IMR-90 (cell line): Measurements from ENCODE around the gene ATG7. TPM values are rescaled to one million over a fixed set of nuclear protein-coding genes. Genes with fewer than 3 reads are reported as not detected.

Source experiments
- ATAC-seq: fragments of 200-7000 bp; cut with Tn5 transposase; 2 replicates; pipeline ENCODE4 v1.9.1; 2020; ENCODE audit warnings: low read depth, mild to moderate bottlenecking, moderate library complexity
- BruUV-seq: library from RNA; stranded (reverse); fragments of 400-500 nt; replicated peaks from 2 replicates; lab custom pipeline; 2021; lab: Mats Ljungman, UMichigan
- CTCF ChIA-PET: fragments of 300-600 bp; formaldehyde crosslinking; extraction: SDS; loops from one replicate; lab custom pipeline; 2021; ENCODE audit warnings: antibody characterized with exemption; lab: Yijun Ruan, JAX
- POLR2A ChIA-PET: fragments of 300-600 bp; sonication (Branson Sonifier 250); formaldehyde crosslinking; loops from one replicate; lab custom pipeline; 2022; ENCODE audit warnings: antibody characterized with exemption; ENCODE audit not compliant: unreplicated experiment; lab: Charles Lee
- DNase-seq: peaks from one replicate; pipeline ENCODE4 v3.0.0; 2013
- H2AFZ ChIP-seq: replicated peaks from 2 replicates; pipeline ENCODE3; 2013; ENCODE audit warnings: low read length, mild to moderate bottlenecking; ENCODE audit not compliant: poor library complexity
- H2AK5ac ChIP-seq: 2 replicates; pipeline ENCODE4 v1.6.1; 2013; ENCODE audit warnings: low read depth, low read length, inconsistent platforms
- H2AK9ac ChIP-seq: replicated peaks from 2 replicates; pipeline ENCODE3; 2013; ENCODE audit warnings: mild to moderate bottlenecking, low read depth, low read length, moderate library complexity; ENCODE audit not compliant: poor library complexity
- H2BK120ac ChIP-seq: 2 replicates; pipeline ENCODE4 v1.6.1; 2013; ENCODE audit warnings: low read depth, low read length, inconsistent platforms
- H2BK15ac ChIP-seq: 3 replicates; pipeline ENCODE4 v1.6.1; 2013; ENCODE audit warnings: low read depth, low read length, inconsistent platforms
- H2BK20ac ChIP-seq: 2 replicates; pipeline ENCODE4 v1.6.1; 2013; ENCODE audit warnings: low read depth, mild to moderate bottlenecking, inconsistent platforms, low read length, moderate library complexity
- H2BK5ac ChIP-seq: 2 replicates; pipeline ENCODE4 v1.6.1; 2013; ENCODE audit warnings: mild to moderate bottlenecking, low read depth, low read length, inconsistent platforms; ENCODE audit not compliant: poor library complexity, severe bottlenecking
- H3K14ac ChIP-seq: replicated peaks from 2 replicates; pipeline ENCODE4 v1.6.1; 2013; ENCODE audit warnings: low read depth, low read length, inconsistent platforms
- H3K18ac ChIP-seq: 2 replicates; pipeline ENCODE4 v1.6.1; 2013; ENCODE audit warnings: low read depth, low read length, control low read depth
- H3K23ac ChIP-seq: 2 replicates; pipeline ENCODE4 v1.6.1; 2013; ENCODE audit warnings: low read depth, low read length, inconsistent platforms
- H3K27ac ChIP-seq: 2 replicates; pipeline ENCODE4 v1.5.1; 2013; ENCODE audit warnings: mild to moderate bottlenecking, control low read depth, low read length; ENCODE audit not compliant: insufficient read depth
- H3K27me3 ChIP-seq: 2 replicates; pipeline ENCODE4 v1.6.1; 2013; ENCODE audit warnings: low read length; ENCODE audit not compliant: control insufficient read depth, insufficient read depth
- H3K36me3 ChIP-seq: 2 replicates; pipeline ENCODE4 v1.6.1; 2013; ENCODE audit warnings: low read length, mixed read lengths; ENCODE audit not compliant: control insufficient read depth, insufficient read depth
- H3K4ac ChIP-seq: 2 replicates; pipeline ENCODE4 v1.6.1; 2013; ENCODE audit warnings: low read depth, low read length, inconsistent platforms
- H3K4me1 ChIP-seq: 2 replicates; pipeline ENCODE4 v1.6.1; 2013; ENCODE audit warnings: low read length, mixed read lengths; ENCODE audit not compliant: control insufficient read depth, insufficient read depth
- H3K4me2 ChIP-seq: 2 replicates; pipeline ENCODE4 v1.6.1; 2013; ENCODE audit warnings: low read depth, mild to moderate bottlenecking, control low read depth, low read length, moderate library complexity
- H3K4me3 ChIP-seq: 2 replicates; pipeline ENCODE4 v1.5.1; 2013; ENCODE audit warnings: low read depth, mild to moderate bottlenecking, control low read depth, low read length, moderate library complexity; ENCODE audit not compliant: insufficient read depth
- H3K56ac ChIP-seq: 2 replicates; pipeline ENCODE4 v1.6.1; 2013; ENCODE audit warnings: low read length, inconsistent platforms; ENCODE audit not compliant: insufficient read depth; ENCODE audit errors: extremely low read depth
- H3K79me1 ChIP-seq, 2 experiments: 2 replicates each; pipeline ENCODE4 v1.6.1; 2013; ENCODE audit warnings: low read length in 2 of 2, inconsistent platforms in 1 of 2, low read depth in 1 of 2
- H3K9ac ChIP-seq: 2 replicates; pipeline ENCODE4 v1.6.1; 2013; ENCODE audit warnings: low read depth, low read length, control low read depth
- H3K9me1 ChIP-seq: 2 replicates; pipeline ENCODE4 v1.6.1; 2013; ENCODE audit warnings: low read length, inconsistent platforms; ENCODE audit not compliant: insufficient read depth
- H3K9me3 ChIP-seq: 2 replicates; pipeline ENCODE4 v1.6.1; 2013; ENCODE audit warnings: low read length; ENCODE audit not compliant: control insufficient read depth, insufficient read depth
- H4K20me1 ChIP-seq: 2 replicates; pipeline ENCODE4 v1.6.1; 2013; ENCODE audit warnings: low read length, inconsistent platforms; ENCODE audit not compliant: insufficient read depth
- H4K5ac ChIP-seq: 2 replicates; pipeline ENCODE4 v1.6.1; 2013; ENCODE audit warnings: mild to moderate bottlenecking, low read depth, low read length, control low read depth
- H4K8ac ChIP-seq, 2 experiments: 2 replicates each; pipeline ENCODE4 v1.6.1; 2013; ENCODE audit warnings: low read depth in 2 of 2, low read length in 2 of 2, control low read depth in 1 of 2, inconsistent platforms in 1 of 2
- H4K91ac ChIP-seq: 2 replicates; pipeline ENCODE4 v1.6.1; 2013; ENCODE audit warnings: low read depth, low read length, inconsistent platforms; ENCODE audit not compliant: insufficient read depth
- CHD1 ChIP-seq: IDR thresholded peaks from 2 replicates; pipeline ENCODE4 v1.6.1; 2012; ENCODE audit warnings: low read depth, low read length, improper control_type of control experiment
- FOS ChIP-seq: fragments of 150-350 bp; IDR thresholded peaks from 2 replicates; pipeline ENCODE4 v1.6.1; 2016; ENCODE audit warnings: low read depth, low read length
- MXI1 ChIP-seq: IDR thresholded peaks from 2 replicates; pipeline ENCODE4 v1.6.1; 2012; ENCODE audit warnings: low read depth, mild to moderate bottlenecking, low read length, moderate library complexity, borderline replicate concordance
- NFE2L2 ChIP-seq: fragments of 150-350 bp; IDR thresholded peaks from 2 replicates; pipeline ENCODE4 v1.6.1; 2016; ENCODE audit warnings: low read depth, mild to moderate bottlenecking, low read length
- POLR2A ChIP-seq: IDR thresholded peaks from 2 replicates; pipeline ENCODE4 v1.6.1; 2012; ENCODE audit warnings: mild to moderate bottlenecking, low read depth, low read length
- WGBS, 2 experiments: methylation state at CpG; one replicate each; pipeline versions ENCODE4 v1.1.5 to v1.1.7; 2013; ENCODE audit warnings: missing lambda C conversion rate in 2 of 2; ENCODE audit not compliant: insufficient read length in 1 of 2; ENCODE audit errors: extremely low coverage in 2 of 2; 5-methylcytosine and 5-hydroxymethylcytosine counted together
- dilution Hi-C: fragments of 300-500 bp; cut with HindIII; formaldehyde crosslinking; loops from one replicate; pipeline ENCODE4 v1.14.3; 2018; ENCODE audit warnings: low sequenced_read_pairs; ENCODE audit not compliant: unreplicated experiment
- in situ Hi-C: fragments of 300-500 bp; cut with MboI; formaldehyde crosslinking; loops from 3 replicates; pipeline ENCODE4 v1.14.3; 2019; ENCODE audit warnings: low sequenced_read_pairs, inconsistent platforms, mixed read lengths
- intact Hi-C: fragments of 100-400 bp; cut with micrococcal nuclease; formaldehyde crosslinking; loops from 2 replicates; pipeline ENCODE4 v1.10.0; 2022
- polyA plus RNA-seq, 3 experiments: library from polyadenylated mRNA; depleted of rRNA; stranded (reverse); fragments of >200 nt; gene quantifications; 2 replicates each; pipeline ENCODE4 v1.2.3, GENCODE V29; 2012; ENCODE audit warnings: low replicate concordance in 1 of 3
- total RNA-seq: library from RNA; depleted of rRNA; stranded (reverse); fragments of >200 nt; gene quantifications from 2 replicates; pipeline ENCODE4 v1.2.3, GENCODE V29; 2012
- TF ChIP-seq, protein P1 (sequence below): conservative IDR thresholded peaks from 2 replicates; pipeline ENCODE4 v1.5.1; 2012; ENCODE audit warnings: mild to moderate bottlenecking, low read depth, low read length, improper control_type of control experiment
- TF ChIP-seq, protein P2 (sequence below): fragments of 150-350 bp; IDR thresholded peaks from 2 replicates; pipeline ENCODE4 v1.6.1; 2017; ENCODE audit warnings: mild to moderate bottlenecking, antibody characterized with exemption, low read length, low read depth
- TF ChIP-seq, protein P3 (sequence below): fragments of 150-350 bp; IDR thresholded peaks from 2 replicates; pipeline ENCODE4 v1.6.1; 2016; ENCODE audit warnings: low read depth, mild to moderate bottlenecking, low read length, moderate library complexity, borderline replicate concordance

The ATG7 gene
- total and polyA plus RNA-seq, 2 of the 4 experiments (the other 2 are of a cell fraction): 15.6 to 51.4 TPM

DNA sequence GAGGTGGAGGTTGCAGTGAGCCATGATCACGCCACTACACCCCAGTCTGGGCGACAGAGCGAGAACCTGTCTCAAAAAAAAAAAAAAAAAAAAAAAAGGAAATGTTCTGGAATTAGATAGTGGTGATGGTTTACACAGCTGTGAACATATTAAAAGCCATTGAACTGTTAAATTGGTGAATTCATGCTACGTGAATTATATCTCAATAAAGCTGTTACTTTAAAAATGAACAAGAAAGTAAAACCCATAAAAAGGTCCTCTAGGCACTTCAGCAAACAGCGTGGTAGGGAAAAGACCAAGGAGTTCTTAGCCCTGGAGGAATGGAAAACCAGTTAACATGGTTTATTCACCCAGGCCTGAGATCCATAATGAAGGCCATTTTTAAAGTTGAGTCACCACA is 180.1 kb downstream of the ATG7 start:
- TF ChIP-seq MXI1 (no peak), CHD1 (no peak), FOS (no peak), NFE2L2 (no peak), POLR2A (no peak)
- TF ChIP-seq, protein P1, sequence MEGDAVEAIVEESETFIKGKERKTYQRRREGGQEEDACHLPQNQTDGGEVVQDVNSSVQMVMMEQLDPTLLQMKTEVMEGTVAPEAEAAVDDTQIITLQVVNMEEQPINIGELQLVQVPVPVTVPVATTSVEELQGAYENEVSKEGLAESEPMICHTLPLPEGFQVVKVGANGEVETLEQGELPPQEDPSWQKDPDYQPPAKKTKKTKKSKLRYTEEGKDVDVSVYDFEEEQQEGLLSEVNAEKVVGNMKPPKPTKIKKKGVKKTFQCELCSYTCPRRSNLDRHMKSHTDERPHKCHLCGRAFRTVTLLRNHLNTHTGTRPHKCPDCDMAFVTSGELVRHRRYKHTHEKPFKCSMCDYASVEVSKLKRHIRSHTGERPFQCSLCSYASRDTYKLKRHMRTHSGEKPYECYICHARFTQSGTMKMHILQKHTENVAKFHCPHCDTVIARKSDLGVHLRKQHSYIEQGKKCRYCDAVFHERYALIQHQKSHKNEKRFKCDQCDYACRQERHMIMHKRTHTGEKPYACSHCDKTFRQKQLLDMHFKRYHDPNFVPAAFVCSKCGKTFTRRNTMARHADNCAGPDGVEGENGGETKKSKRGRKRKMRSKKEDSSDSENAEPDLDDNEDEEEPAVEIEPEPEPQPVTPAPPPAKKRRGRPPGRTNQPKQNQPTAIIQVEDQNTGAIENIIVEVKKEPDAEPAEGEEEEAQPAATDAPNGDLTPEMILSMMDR: no peak
- TF ChIP-seq, protein P2, sequence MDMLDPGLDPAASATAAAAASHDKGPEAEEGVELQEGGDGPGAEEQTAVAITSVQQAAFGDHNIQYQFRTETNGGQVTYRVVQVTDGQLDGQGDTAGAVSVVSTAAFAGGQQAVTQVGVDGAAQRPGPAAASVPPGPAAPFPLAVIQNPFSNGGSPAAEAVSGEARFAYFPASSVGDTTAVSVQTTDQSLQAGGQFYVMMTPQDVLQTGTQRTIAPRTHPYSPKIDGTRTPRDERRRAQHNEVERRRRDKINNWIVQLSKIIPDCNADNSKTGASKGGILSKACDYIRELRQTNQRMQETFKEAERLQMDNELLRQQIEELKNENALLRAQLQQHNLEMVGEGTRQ: no peak
- TF ChIP-seq, protein P3, sequence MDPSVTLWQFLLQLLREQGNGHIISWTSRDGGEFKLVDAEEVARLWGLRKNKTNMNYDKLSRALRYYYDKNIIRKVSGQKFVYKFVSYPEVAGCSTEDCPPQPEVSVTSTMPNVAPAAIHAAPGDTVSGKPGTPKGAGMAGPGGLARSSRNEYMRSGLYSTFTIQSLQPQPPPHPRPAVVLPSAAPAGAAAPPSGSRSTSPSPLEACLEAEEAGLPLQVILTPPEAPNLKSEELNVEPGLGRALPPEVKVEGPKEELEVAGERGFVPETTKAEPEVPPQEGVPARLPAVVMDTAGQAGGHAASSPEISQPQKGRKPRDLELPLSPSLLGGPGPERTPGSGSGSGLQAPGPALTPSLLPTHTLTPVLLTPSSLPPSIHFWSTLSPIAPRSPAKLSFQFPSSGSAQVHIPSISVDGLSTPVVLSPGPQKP: no peak
- H2AK5ac ChIP-seq: no peak overlapping the region
- no TSS peak for BruUV-seq
- no peak overlapping the region for H4K91ac ChIP-seq
- no peak overlapping the region for H2BK120ac ChIP-seq
- H3K36me3 ChIP-seq: no peaks in the 10 kb centered on the region
- H2AFZ ChIP-seq: no peak overlapping the region
- no peak overlapping the region for H3K4ac ChIP-seq
- no peak overlapping the region for H3K18ac ChIP-seq
- H2AK9ac ChIP-seq: no peak overlapping the region
- CTCF ChIA-PET: no interaction called here
- H3K9me1 ChIP-seq: peaks cover 13% of the 10 kb centered on the region
- H3K79me1 ChIP-seq: peaks cover 4 to 29% of the 10 kb centered on the region in 2 experiments; a peak in 3 of 4 replicates
- no peak overlapping the region for H2BK20ac ChIP-seq
- H3K9me3 ChIP-seq: no peaks in the 10 kb centered on the region
- H3K27me3 ChIP-seq: no peaks in the 10 kb centered on the region
- H3K14ac ChIP-seq: no peak overlapping the region; the same call in 1 of the 2 replicates
- H3K27ac ChIP-seq: no peak overlapping the region
- in situ Hi-C loops (no loop called here), dilution Hi-C loops (no loop called here), intact Hi-C loops (no loop called here)
- DNase-seq: no peak
- H3K4me1 ChIP-seq: peaks cover 14% of the 10 kb centered on the region
- H3K4me2 ChIP-seq: no peak overlapping the region
- H4K20me1 ChIP-seq: no peaks in the 10 kb centered on the region
- H4K8ac ChIP-seq: no peak overlapping the region
- no peak overlapping the region for H3K9ac ChIP-seq
- WGBS, 2 experiments: no CpG with 5 or more reads among the region's 5 CpGs
- no peak for ATAC-seq
- no peak overlapping the region for H4K5ac ChIP-seq
- H2BK5ac ChIP-seq: no peak overlapping the region
- H2BK15ac ChIP-seq: no peak overlapping the region
- H3K23ac ChIP-seq: no peak overlapping the region
- H3K56ac ChIP-seq: no peak overlapping the region
- POLR2A ChIA-PET: no interaction called here
- H3K4me3 ChIP-seq: no peak overlapping the region
